Esophagus muscularis mucosa (tissue), 4 donors: ENCODE measurements around the gene RPS6KA5. TPM values are rescaled to one million over a fixed set of nuclear protein-coding genes. Genes with fewer than 3 reads are reported as not detected.

Source experiments
- DNase-seq: peaks from one replicate; pipeline ENCODE4 v3.0.0-alpha.2; 2017; ENCODE audit errors: extremely low spot score
- H3K27ac ChIP-seq, 4 donors: fragments of 200-600 bp; sonication (generic); replicated peaks in 1 of 4; 1 replicate in 3 of 4; 2 replicates in 1 of 4; pipeline ENCODE4 v1.5.1; 2016 to 2019; ENCODE audit warnings: mild to moderate bottlenecking in 1 of 4
- H3K27me3 ChIP-seq, 4 donors: fragments of 200-600 bp; sonication (generic); one replicate each; pipeline versions ENCODE4 v1.5.1 to v1.6.0; 2016 to 2019
- H3K36me3 ChIP-seq, 4 donors: fragments of 200-600 bp; sonication (generic); one replicate each; pipeline ENCODE4 v1.5.1; 2016 to 2019
- H3K4me1 ChIP-seq, 4 donors: fragments of 200-600 bp; sonication (generic); one replicate each; pipeline ENCODE4 v1.5.1; 2016 to 2019
- H3K4me3 ChIP-seq, 4 donors: fragments of 200-600 bp; sonication (generic); 1 replicate in 2 of 4; 2 replicates in 2 of 4; pipeline ENCODE4 v1.5.1; 2016 to 2019; ENCODE audit warnings: mild to moderate bottlenecking in 4 of 4, moderate library complexity in 1 of 4
- H3K9me3 ChIP-seq, 4 donors: fragments of 200-600 bp; sonication (generic); 1 replicate in 3 of 4; 2 replicates in 1 of 4; pipeline ENCODE4 v1.5.1; 2016 to 2019
- EP300 ChIP-seq: sonication (generic); formaldehyde crosslinking; IDR thresholded peaks from one replicate; pipeline ENCODE4 v1.6.1; 2017; ENCODE audit warnings: antibody characterized with exemption
- POLR2A ChIP-seq: fragments of 450-650 bp; IDR thresholded peaks from one replicate; pipeline ENCODE4 v1.6.1; 2017; ENCODE audit warnings: antibody characterized with exemption, moderate library complexity, mild to moderate bottlenecking, low read depth
- POLR2AphosphoS5 ChIP-seq, 2 donors: sonication (generic); formaldehyde crosslinking; IDR thresholded peaks; one replicate each; pipeline ENCODE4 v1.6.1; 2017; ENCODE audit warnings: antibody characterized with exemption in 2 of 2
- WGBS: methylation state at CpG from one replicate; pipeline ENCODE4 v1.1.5; 2018; 5-methylcytosine and 5-hydroxymethylcytosine counted together
- intact Hi-C: fragments of 100-400 bp; cut with DNase I; formaldehyde crosslinking; loops from one replicate; pipeline ENCODE4 v1.15.1; 2023
- total RNA-seq, 4 donors: library from RNA; depleted of rRNA; stranded (reverse); fragments of >200 nt; gene quantifications; one replicate each; pipeline versions ENCODE4 v1.1.0 to v1.2.1, GENCODE V29; 2016
- TF ChIP-seq, protein P1 (sequence below), 3 experiments: fragments of 200-600 bp in 2 of 3; fragments of 450-650 bp in 1 of 3; sonication (generic) in 2 of 3; IDR thresholded peaks; one replicate each; pipeline ENCODE4 v1.5.1; 2017 to 2019; ENCODE audit warnings: antibody characterized with exemption in 3 of 3, mild to moderate bottlenecking in 2 of 3, moderate library complexity in 1 of 3

RPS6KA5 gene
- total RNA-seq, 4 donors from 2014 or later, result 30.8 to 40.6 (median 35.0) TPM

- TF ChIP-seq EP300 (no peak), POLR2AphosphoS5 (IDR thresholded peaks at IDR 0.05) (no peak), POLR2A (no peak)
- TF ChIP-seq, protein P1, sequence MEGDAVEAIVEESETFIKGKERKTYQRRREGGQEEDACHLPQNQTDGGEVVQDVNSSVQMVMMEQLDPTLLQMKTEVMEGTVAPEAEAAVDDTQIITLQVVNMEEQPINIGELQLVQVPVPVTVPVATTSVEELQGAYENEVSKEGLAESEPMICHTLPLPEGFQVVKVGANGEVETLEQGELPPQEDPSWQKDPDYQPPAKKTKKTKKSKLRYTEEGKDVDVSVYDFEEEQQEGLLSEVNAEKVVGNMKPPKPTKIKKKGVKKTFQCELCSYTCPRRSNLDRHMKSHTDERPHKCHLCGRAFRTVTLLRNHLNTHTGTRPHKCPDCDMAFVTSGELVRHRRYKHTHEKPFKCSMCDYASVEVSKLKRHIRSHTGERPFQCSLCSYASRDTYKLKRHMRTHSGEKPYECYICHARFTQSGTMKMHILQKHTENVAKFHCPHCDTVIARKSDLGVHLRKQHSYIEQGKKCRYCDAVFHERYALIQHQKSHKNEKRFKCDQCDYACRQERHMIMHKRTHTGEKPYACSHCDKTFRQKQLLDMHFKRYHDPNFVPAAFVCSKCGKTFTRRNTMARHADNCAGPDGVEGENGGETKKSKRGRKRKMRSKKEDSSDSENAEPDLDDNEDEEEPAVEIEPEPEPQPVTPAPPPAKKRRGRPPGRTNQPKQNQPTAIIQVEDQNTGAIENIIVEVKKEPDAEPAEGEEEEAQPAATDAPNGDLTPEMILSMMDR (IDR thresholded peaks at IDR 0.05), result no peak
- Histone ChIP-seq H3K4me3 (no peak overlapping the region), H3K4me1 (peaks cover 4 to 66% (median 52%) of the 10 kb centered on the region in 4 donors), H3K27ac (peak overlapping the region in 3 of 4 donors; percentile 4 to 44 (median 9)), H3K36me3 (no peaks in the 10 kb centered on the region), H3K27me3 (no peaks in the 10 kb centered on the region), H3K9me3 (no peaks in the 10 kb centered on the region)
- no peak for DNase-seq
- 92% methylated on average over 3 of the region's 3 CpGs for WGBS
- intact Hi-C loops, result no loop called here
Measured at GRCh38 chr14:91016800-91017410, 43.5 kb downstream of the RPS6KA5 start.

- Histone ChIP-seq H3K9me3 (no peaks in the 10 kb centered on the region), H3K27me3 (no peaks in the 10 kb centered on the region), H3K4me3 (no peak overlapping the region), H3K4me1 (peaks cover 4 to 70% (median 56%) of the 10 kb centered on the region in 4 donors), H3K36me3 (no peaks in the 10 kb centered on the region), H3K27ac (peak overlapping the region; percentile 25 to 63 (median 51))
- intact Hi-C loops, result no loop called here
- DNase-seq, result no peak
- TF ChIP-seq POLR2A, result no peak
- TF ChIP-seq POLR2AphosphoS5 (IDR thresholded peaks at IDR 0.05), result no peak
- TF ChIP-seq, protein P1 (IDR thresholded peaks at IDR 0.05), result no peak
- no peak for TF ChIP-seq EP300
- WGBS, result 20% methylated on average over 1 of the region's 1 CpG
Measured at GRCh38 chr14:91015435-91015834, 45.0 kb downstream of the RPS6KA5 start.

- TF ChIP-seq POLR2AphosphoS5 (IDR thresholded peaks at IDR 0.05) (no peak), EP300 (no peak)
- TF ChIP-seq, protein P1 (IDR thresholded peaks at IDR 0.05), result no peak
- no peaks in the 10 kb centered on the region for H3K27me3 ChIP-seq
- H3K4me3 ChIP-seq, result peak overlapping the region; percentile 19 to 40 (median 37)
- no peak for DNase-seq
- no peaks in the 10 kb centered on the region for H3K36me3 ChIP-seq
- peak overlapping the region; percentile 60 to 72 (median 70) for H3K27ac ChIP-seq
- peaks cover 1 to 91% (median 78%) of the 10 kb centered on the region in 4 donors for H3K4me1 ChIP-seq
- H3K9me3 ChIP-seq, result no peaks in the 10 kb centered on the region
- 44% methylated on average over 2 of the region's 2 CpGs for WGBS
- intact Hi-C loops, result loop anchor here (5.0 kb wide), 1 partner anchor 45 kb away; no protein-coding TSS in a partner anchor
Measured at GRCh38 chr14:91012045-91012444, 48.4 kb downstream of the RPS6KA5 start.

- Histone ChIP-seq H3K27ac (peak overlapping the region in 1 of 4 donors; percentile 7), H3K27me3 (no peaks in the 10 kb centered on the region)
- intact Hi-C loops, result loop anchor here (5.0 kb wide), 1 partner anchor 47 kb away; no protein-coding TSS in a partner anchor
Measured at GRCh38 chr14:91010153-91010533, 50.3 kb downstream of the RPS6KA5 start.

More at GRCh38 chr14:91010153-91010533, 50.3 kb downstream of the RPS6KA5 start:
- 98% methylated on average over 2 of the region's 2 CpGs for WGBS
- TF ChIP-seq POLR2A (no peak), POLR2AphosphoS5 (IDR thresholded peaks at IDR 0.05) (no peak), EP300 (no peak)
- TF ChIP-seq, protein P1 (IDR thresholded peaks at IDR 0.05), result no peak
- no peaks in the 10 kb centered on the region for H3K36me3 ChIP-seq
- H3K9me3 ChIP-seq, result no peaks in the 10 kb centered on the region
- DNase-seq, result no peak
- H3K4me1 ChIP-seq, result peaks cover 0 to 94% (median 80%) of the 10 kb centered on the region in 4 donors
- H3K4me3 ChIP-seq, result no peak overlapping the region
